Cardiac septum (tissue), 1 donor: Measurements from ENCODE around the gene NPAS2. TPM values are rescaled to one million over a fixed set of nuclear protein-coding genes. Genes with fewer than 3 reads are reported as not detected.
A peak's percentile ranks its signal among the peaks of the same experiment; 100 is the strongest.

ENCODE experiments used
- DNase-seq: peaks from one replicate; pipeline ENCODE4 v3.0.0-alpha.2; 2020; ENCODE audit warnings: low spot score
- intact Hi-C: fragments of 100-400 bp; cut with DNase I; formaldehyde crosslinking; loops from one replicate; pipeline ENCODE4 v1.14.0; 2022
- total RNA-seq: library from RNA; stranded (reverse); fragmentation: NEBNext Ultra II Directional; extraction: Animal tissue kit (Norgen Biotek cat#: 25700); gene quantifications from one replicate; pipeline ENCODE4 v1.2.1, GENCODE V29; 2021
- donor health status: DM: no; HTN: no; CAD: no.

Gene NPAS2
- total RNA-seq, 1 donor from 2014 or later: 54.0 TPM

DNA sequence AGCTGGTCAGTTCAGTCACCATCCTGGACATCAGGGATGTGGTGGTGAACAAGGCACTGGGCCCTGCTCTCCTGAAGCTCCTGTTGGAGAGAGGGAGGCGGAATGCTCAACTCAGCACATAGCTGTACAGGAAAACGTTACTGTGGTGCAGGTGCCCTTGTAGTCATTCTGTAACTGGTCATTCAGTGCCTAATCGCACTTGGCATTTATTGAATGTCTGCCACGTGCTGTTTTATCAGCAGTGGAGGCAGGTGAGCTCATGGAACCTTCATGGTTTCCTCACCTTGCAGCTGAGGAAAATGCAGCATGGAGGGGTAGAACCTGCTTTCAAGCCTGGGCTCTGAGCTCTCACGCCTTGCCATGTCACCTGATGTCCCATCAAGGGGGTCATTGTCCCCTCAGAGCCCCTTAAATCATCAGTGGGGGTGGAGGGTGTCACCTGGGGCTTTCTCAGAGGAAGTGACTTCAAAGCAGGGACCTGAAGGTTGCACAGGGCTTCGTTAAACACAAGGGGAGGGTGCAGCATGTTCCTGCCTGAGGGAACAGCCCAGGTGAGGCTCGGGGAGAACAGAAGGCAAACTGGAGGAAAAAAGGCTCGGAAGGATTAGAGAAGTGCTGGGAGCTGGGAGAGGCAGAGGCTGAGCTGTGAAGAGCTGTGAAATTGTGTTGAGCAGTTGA lies 126.1 kb downstream of the NPAS2 start:
- intact Hi-C loops: no loop called here
- DNase-seq: no peak

DNA sequence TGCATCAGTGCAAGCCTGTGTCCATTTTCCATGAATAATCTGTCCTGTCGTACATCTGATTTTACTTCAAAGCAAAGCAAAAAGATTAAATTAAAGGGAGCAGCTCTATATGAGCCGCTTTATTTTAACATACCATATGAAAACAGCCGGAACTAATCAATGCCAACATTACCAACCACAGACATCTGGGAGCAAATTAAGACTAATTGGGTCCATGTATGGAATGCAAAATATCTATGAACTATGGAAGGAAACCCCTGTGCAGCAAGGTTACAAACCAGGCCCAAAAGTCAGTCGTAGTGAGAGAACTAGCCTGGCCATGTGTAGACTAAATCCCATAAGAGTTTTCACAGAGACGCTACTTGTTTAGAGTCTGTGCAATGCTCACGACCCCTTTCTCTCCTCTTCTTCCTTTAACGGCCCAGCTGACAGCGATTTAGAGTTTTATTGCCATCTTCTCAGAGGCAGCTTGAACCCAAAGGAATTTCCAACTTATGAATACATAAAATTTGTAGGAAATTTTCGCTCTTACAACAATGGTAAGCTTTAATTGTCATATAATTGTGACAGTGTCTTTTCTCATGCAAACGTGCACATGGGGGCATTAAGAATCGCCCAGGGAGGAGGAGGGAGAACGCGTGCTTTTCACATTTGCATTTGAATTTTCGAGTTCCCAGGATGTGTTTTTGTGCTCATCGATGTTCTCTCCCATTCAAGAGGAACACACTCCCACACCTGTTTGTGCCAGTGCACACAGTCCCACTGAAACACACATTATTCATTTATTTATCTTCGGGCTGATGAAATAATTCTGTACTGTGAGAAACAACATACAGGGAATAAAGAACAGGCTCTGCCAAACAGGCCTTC lies 129.2 kb downstream of the NPAS2 start:
- intact Hi-C loops: no loop called here
- no peak for DNase-seq

DNA sequence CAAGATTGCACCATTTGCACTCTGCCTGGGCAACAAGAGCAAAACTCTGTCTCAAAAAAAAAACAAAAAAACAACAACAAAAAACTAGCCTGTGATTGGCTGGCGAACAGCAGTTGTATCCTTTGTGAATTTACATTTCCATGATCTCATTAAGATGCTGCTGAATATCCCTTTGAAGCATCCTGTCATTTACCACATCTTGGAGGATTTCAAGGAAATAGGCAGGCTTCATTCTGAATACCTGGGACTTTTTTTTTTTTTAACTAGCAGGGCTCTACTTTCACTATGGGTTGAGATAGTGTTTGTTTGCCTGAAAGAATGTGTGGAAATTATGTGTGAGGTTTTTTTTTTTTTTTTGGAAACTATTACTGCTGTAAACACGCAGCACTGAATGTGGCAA lies 132.6 kb downstream of the NPAS2 start:
- intact Hi-C loops: no loop called here
- no peak for DNase-seq

DNA sequence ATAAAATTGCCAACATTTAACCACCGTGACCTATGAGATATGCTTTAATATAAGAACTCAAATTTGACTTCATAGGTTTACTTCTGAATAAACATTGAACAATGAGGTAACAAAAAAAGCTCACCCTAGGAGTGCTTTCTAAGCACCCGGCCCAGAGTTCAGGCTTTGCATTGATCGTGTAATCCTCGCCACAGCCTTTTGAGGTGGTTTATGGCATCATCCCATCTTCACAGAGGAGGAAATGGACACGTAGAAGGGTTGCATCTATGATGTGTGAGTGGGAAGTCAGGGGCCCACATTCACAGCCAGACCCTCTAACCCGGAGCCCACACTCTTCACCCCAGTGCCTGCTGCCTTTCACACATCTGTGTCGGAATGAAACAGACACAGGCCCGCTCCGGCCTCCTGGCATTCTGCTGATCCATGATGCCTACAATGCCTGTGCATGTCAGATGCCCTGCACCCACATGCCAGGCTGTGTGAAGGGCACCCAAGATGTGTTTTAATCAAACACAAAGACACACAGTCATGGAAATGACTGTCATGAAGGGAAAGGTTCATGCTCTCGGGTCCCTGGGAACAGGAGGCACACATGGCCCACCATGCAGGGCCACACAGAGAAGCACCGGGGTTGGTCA lies 133.6 kb downstream of the NPAS2 start:
- intact Hi-C loops: no loop called here
- peak; percentile 46 for DNase-seq

DNA sequence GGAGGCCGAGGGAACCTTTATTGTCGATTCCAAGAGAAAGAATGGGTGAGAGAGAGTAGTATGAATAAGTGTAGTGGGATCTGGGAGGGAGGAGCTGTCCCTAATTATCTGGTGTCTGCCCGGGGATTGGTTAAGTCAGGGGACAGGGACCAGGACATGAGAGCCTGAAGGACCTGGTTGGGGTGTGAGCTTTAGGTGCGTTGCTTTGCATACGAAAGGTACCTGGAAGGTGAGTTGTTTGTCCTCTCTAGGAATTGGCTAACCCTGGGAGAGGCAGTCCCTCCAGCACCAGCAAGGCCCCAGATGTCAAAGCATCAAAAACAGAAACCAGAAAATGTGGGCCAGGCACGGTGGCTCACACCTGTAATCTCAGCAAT lies 134.1 kb downstream of the NPAS2 start:
- intact Hi-C loops: no loop called here

DNA sequence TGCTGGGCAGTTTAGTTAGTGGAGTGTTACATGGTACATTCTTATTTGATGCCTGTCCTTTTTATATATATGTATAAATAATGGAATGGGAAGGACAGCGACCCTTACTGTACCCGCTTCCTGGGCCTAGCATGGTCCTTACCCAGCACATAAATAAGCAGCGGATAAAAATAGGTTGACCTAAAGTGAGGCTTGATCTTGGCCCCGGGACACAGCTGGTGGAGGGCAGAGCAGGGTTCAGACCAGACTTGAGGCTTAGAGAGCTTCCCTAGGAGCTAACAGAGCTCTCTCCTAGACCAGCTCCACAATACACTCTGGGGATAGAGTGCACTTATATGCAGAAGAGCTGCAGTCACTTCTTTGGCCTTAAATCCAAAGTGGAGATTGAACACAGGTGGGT lies 135.3 kb downstream of the NPAS2 start:
- peak; percentile 14 for DNase-seq
- intact Hi-C loops: no loop called here

More for the DNA sequence above, 134.1 kb downstream of the NPAS2 start:
- DNase-seq: peak; percentile 43

DNA sequence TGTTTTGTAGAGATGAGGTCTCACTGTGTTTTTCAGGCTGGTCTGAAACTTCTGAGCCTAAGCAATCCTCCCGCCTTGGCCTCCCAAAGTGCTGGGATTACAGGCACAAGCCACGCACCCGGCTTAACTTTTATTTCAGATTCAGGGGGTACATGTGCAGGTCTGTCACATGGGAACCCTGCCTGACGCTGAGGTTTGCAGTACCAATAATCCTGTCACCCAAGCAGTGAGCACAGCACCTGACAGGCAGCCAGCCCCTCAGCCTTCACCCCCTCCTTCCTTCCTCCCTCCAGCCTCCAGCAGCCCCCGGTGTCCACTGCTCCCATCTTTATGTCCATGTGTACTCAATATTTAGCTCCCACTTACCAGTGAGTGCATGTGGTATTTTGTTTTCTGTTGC lies 136.1 kb downstream of the NPAS2 start:
- intact Hi-C loops: no loop called here
- no peak for DNase-seq

DNA sequence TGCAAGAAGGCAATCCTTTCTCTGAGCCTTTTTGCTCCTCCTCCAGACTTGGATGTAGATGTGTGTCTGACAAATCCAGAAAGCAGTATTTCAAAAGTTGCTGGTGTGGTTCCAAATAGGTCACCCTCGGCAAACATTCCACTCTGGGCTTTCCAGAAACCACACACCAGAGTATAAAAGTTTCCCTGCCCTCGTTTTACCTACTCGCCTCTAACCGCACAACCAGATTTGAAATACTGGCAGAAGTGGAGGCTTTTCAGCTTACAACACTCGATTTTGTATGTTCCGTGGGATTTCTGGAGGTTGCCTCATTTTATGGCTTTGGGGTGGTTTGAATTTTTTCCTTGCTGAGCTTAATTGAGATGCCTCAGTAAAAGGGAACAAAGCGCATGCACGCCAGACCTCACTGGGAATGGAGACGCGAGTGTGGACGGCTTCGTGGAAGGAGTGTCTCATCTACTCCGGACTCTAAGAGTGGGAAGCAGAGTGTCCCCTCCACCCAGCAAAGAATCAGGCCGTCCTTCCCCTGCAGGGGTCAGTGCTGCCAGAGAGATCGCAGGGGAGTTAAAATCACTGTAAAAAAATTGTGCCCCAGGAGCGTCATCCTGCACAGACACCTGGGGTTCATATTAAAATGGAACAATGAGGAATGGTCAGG lies 138.2 kb downstream of the NPAS2 start:
- intact Hi-C loops: no loop called here
- DNase-seq: no peak

DNA sequence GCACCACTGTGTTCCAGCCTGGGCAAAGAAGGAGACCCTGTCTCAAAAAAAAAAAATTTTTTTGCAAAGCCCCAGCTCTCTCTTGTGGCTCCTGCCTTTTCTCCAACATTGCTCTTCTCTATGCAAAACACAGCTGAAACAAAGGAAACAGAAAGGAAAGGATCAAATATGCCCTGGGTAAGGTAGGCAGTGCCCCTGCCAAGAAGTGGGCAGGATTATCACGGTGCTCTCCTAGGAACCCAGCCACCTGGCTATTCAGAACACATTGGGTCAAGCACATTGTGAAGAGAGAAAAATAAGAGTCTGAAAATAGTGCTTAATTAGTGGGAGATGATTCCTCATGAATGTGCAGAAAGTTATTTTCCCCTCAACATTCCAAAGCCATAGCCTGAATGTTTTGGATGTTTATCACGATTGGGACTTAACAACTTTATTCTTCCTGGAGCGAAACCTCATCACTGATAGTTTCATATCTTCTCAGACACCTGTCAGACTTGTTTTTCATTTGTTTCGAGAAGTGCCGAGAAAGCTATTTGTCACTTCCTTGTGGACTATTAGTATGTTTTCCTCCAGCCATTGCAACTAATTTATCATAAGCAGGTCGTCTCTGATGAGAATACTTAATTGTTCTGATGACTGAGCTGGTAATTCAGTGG lies 139.4 kb downstream of the NPAS2 start:
- DNase-seq: no peak
- intact Hi-C loops: no loop called here

DNA sequence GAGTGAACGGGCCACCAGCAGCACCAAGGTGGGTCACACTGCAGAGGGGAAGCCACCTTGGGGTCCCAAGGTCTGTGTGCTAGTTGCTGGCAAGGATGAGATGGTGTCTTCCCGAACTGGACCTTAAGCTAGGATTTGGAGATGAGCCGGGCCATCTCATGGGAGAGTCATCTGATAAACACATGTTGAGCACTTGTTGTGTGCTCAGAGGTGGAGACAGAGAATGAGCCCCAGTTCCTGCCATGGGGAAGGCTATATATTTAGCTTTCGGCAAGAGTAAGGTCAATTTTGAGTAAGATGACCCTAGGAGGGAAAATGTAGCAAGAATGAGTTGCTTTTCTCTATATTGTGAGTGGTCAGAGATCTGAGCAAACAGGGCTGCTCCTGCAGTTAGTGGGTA lies 140.7 kb downstream of the NPAS2 start:
- DNase-seq: no peak
- intact Hi-C loops: no loop called here

DNA sequence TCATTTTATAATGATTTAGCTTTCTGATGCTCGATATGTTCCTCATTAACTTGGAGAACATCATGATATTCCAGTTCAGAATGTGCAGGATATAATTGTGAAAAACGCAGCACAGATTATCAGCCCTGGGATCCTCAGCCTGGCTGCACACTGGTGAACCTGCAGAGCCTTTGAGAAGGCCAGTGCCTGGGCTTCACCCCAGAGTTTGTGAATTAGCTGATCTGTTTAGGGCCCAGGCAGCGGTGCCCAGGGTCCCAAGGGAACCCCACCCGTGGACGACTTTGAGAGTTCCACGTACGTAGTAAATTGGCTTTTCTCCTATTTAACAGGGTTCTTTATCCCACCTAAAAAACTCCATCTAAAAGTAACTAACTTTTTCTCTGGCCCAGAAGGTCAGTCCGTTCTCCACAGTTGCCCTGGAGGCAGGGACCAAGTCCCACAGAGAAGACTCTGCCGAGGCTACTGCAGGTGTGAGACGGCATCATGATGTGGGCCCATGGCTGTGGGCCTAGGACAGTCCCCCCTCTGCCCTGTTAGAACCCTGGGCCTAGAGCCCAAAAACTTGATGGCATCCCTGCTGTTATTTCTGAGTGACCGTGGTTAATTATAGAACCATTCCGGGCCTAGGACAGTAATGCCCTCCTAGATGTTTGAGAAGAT lies 142.6 kb downstream of the NPAS2 start:
- intact Hi-C loops: no loop called here
- no peak for DNase-seq

DNA sequence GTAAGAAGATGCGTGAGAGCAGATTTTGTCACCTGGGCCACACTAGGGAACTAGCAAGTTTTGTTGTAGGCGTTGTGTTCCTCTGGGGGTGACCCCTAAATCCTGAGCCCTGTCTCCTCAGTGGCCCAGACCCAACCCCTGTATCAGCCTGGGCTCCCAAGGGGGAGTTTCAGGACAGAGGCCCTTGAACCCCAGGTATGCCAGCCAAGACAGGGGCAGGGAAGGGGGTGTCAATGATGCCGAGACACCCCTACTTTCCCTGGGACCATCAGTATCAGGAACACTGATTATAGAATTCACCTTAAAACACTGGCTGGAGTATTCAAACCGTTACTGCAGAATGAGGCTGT lies 143.1 kb downstream of the NPAS2 start:
- no peak for DNase-seq
- intact Hi-C loops: no loop called here

DNA sequence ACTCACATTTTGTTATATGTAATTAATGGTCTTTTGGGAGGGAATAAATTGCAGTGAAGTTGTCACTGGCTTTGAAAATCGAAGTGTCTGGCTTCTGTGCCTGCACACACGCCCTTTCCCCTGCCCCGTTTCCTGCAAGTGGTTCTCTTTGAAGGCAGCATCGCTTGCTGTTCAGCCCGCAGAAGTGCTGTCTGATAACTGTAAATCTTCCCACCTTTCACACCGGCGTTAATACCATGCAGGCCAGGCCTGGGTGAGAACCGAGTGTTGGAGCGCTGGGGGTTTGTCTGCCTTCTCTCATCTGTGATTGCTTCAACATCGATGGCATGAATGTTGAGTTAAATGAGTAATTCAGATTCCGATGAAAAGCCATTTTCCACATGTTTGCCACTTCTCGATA lies 144.3 kb downstream of the NPAS2 start:
- DNase-seq: no peak
- intact Hi-C loops: no loop called here

DNA sequence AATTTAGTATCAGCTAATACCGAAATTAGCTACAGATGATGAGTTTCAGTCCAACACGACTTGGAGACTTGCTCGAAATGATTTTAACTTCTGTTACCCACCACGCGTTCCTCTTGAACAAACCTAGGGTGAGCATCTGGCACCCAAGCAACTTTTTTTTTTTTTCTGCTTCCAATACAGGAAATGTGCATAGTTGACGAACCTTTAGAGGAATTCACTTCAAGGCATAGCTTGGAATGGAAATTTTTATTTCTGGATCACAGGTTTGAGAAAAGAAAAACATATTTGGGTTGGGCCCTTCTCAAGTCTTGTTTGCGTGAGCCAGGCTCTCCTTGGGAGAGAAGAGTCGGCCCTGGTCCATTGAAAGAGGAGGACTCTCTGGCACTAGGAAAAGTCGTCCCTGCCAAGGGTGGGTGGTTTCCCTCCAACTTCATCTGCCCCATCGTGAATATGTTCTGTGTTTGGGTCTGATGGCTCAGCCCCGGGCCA lies 144.8 kb downstream of the NPAS2 start:
- DNase-seq: no peak
- intact Hi-C loops: no loop called here

DNA sequence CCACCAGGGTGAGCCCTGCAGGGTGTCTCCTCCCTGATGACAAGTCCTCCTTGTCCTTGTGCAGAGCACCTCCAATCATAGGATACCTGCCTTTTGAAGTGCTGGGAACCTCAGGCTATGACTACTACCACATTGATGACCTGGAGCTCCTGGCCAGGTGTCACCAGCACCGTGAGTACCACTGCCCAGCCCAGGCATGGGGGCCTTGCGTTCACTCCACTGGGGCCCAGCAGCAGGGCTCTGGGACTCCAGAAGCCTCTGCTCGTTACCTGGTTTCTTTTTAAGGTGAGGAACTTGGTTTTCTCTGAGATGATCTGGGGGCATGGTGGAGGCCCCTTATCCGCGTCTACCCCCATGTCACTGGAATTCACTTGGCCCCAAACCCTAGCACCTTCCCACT lies 145.7 kb downstream of the NPAS2 start:
- intact Hi-C loops: no loop called here
- DNase-seq: no peak

DNA sequence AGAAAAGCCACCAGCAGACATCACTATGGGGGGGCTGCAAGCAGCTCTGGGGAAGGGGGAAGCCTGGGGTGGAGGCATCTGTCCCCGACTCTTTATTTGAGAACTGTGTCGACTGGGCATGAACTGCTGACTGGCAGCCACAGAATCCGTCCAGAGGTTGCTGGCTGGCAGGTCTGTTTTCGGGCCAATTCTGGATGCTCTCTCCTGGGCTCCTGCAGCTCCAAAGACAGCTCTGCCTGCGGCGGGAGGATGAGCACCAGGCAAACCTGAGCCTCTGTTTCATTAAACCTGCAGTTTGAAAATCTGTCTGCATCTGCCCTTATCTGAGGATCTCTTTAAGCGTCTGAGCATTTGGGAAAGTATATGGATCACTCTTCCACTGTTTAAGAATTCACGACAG lies 147.8 kb downstream of the NPAS2 start:
- intact Hi-C loops: no loop called here
- no peak for DNase-seq

DNA sequence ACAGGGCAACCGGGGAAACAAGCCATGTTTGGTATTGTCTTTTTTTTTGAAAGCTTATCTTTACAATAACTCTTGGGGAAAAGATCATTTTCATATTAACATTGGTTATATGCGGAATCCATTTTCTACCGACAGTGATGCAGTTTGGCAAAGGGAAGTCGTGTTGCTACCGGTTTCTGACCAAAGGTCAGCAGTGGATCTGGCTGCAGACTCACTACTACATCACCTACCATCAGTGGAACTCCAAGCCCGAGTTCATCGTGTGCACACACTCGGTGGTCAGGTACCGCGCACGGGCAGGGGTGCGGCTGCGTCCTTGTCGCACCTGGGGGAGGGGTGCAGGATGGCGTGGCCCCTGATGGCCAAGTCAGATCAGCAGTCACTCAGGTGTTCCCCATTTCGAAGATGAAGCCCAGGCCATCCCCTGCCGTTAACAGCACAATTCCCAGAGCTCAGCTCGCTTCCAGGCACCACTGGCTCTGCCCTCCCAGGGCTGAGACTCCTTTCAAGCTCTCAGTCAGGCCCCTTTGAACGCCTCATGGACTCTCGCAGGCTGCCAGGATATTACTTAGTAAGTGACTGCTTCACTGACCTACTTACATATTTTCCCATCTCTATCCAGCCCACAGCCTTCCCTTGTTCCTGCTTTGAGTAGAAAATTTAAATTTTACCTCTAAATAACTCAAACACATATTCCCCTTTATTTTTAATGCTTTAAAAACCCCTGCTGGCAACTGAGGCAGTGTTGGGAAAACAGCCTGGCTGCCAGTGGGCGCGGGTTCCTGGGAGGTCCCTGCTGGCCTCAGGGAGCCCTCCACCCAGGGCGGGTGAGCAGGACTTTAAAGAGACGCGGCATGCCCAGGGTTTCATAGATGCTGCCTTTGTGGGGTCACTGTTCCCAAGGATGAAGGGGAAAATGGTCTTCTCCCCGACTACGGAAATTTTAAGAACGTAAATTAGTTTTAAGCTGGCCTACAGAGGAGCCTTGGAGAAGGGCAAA lies 148.5 kb downstream of the NPAS2 start:
- no peak for DNase-seq
- intact Hi-C loops: no loop called here

DNA sequence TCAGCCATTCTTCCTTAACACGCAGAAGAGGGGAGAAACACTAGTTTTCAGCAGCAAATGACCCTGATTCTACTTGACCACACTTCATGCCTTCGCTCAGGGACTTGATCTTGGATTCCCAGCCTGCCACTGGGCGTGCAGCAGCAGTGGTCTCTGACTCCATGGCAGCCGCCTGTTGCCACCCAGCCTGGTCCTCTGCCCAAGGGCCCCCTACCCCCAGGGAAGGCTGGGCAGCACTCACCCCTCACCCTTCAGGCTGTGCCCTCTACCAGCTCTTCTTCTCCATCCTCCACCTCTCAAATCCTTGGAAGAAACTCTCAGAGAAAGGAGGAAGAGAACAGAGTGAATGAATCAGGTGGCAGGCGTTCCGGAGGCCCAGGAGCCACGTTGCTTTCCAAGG lies 150.1 kb downstream of the NPAS2 start:
- no peak for DNase-seq
- intact Hi-C loops: no loop called here
